ENCODE data around the gene SLC7A10. TPM values are rescaled to one million over a fixed set of nuclear protein-coding genes. Genes with fewer than 3 reads are reported as not detected.

The SLC7A10 gene
- total RNA-seq, 1 experiment from 2014 or later: 2.9 TPM

- no peak overlapping the region for H2BK15ac ChIP-seq (ENCODE audit: low read depth, low read length)
- no peaks in the 10 kb centered on the region for H3K79me1 ChIP-seq (ENCODE audit: insufficient read depth, low read depth, low read length, poor library complexity, severe bottlenecking)
- Mint-ChIP-seq H3K4me3 (no peak overlapping the region), H3K27me3 (ENCODE audit: low read depth) (no peaks in the 10 kb centered on the region; the same call in 1 of the 2 replicates), H3K4me1 (no peaks in the 10 kb centered on the region), H3K36me3 (ENCODE audit: insufficient read depth in 1 of 3, low read depth in 3 of 3) (0 out of 7 replicates have a peak, but pooled peaks cover 0 to 2% (median 0%) of the 10 kb centered on the region in 3 experiments), H3K9me3 (peaks cover 3 to 4% of the 10 kb centered on the region in 2 experiments; a peak in 3 of 5 replicates), H3K27ac (no peak overlapping the region)
- H2AFZ ChIP-seq (ENCODE audit: low read length): no peak overlapping the region
- no peak overlapping the region for H2BK20ac ChIP-seq (ENCODE audit: low read depth, low read length, poor library complexity, severe bottlenecking)
- H3K4me2 ChIP-seq (ENCODE audit: insufficient read depth, insufficient read length, low read length): no peak overlapping the region
- H3K14ac ChIP-seq (ENCODE audit: insufficient read depth, low read length): no peak overlapping the region
- no peak overlapping the region for H4K5ac ChIP-seq (ENCODE audit: insufficient read length, low read depth, low read length)
- no peak overlapping the region for H3K18ac ChIP-seq (ENCODE audit: insufficient read length, low read depth, low read length)
- no peak overlapping the region for H2BK5ac ChIP-seq (ENCODE audit: insufficient read length, low read length)
- no peak overlapping the region for H2AK5ac ChIP-seq (ENCODE audit: insufficient read length, low read length)
- no peak overlapping the region for H3K23ac ChIP-seq (ENCODE audit: insufficient read length, low read depth, low read length)
- no peaks in the 10 kb centered on the region for H3K9me3 ChIP-seq (ENCODE audit: control insufficient read depth, low read depth, low read length)
- H2BK120ac ChIP-seq (ENCODE audit: low read depth, low read length, poor library complexity, severe bottlenecking): no peak overlapping the region
- no peak overlapping the region for H2BK12ac ChIP-seq (ENCODE audit: insufficient read length, low read depth, low read length)
- no peaks in the 10 kb centered on the region for H3K79me2 ChIP-seq (ENCODE audit: insufficient read depth, low read length)
- no peak overlapping the region for H3K27ac ChIP-seq (ENCODE audit: insufficient read length, low read depth, low read length)
- no peak for DNase-seq
- no peaks in the 10 kb centered on the region for H3K4me1 ChIP-seq (ENCODE audit: insufficient read depth, low read length)
- H4K91ac ChIP-seq (ENCODE audit: insufficient read length, low read depth, low read length): no peak overlapping the region
- no peaks in the 10 kb centered on the region for H4K20me1 ChIP-seq (ENCODE audit: control insufficient read depth, insufficient read depth, insufficient read length)
- TF ChIP-seq, protein P1, sequence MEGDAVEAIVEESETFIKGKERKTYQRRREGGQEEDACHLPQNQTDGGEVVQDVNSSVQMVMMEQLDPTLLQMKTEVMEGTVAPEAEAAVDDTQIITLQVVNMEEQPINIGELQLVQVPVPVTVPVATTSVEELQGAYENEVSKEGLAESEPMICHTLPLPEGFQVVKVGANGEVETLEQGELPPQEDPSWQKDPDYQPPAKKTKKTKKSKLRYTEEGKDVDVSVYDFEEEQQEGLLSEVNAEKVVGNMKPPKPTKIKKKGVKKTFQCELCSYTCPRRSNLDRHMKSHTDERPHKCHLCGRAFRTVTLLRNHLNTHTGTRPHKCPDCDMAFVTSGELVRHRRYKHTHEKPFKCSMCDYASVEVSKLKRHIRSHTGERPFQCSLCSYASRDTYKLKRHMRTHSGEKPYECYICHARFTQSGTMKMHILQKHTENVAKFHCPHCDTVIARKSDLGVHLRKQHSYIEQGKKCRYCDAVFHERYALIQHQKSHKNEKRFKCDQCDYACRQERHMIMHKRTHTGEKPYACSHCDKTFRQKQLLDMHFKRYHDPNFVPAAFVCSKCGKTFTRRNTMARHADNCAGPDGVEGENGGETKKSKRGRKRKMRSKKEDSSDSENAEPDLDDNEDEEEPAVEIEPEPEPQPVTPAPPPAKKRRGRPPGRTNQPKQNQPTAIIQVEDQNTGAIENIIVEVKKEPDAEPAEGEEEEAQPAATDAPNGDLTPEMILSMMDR (conservative IDR thresholded peaks at IDR 0.05): no peak
- H4K8ac ChIP-seq (replicated peaks; ENCODE audit: insufficient read length, low read depth, low read length): no peak overlapping the region
- H3K23me2 ChIP-seq (ENCODE audit: insufficient read length, low read depth, low read length, poor library complexity, severe bottlenecking): no peaks in the 10 kb centered on the region
- H3K56ac ChIP-seq (ENCODE audit: insufficient read length, low read depth, low read length): no peak overlapping the region
- no CpG with 5 or more reads among the region's 4 CpGs for WGBS (ENCODE audit: extremely low coverage, insufficient read length, low lambda C conversion rate)
- no peak overlapping the region for H3K4ac ChIP-seq (ENCODE audit: low read depth, low read length)
- H3K9ac ChIP-seq (ENCODE audit: extremely low read depth, insufficient read length, low read length): no peak overlapping the region
- H3T11ph ChIP-seq (ENCODE audit: low read length): no peak overlapping the region
- H3K27me3 ChIP-seq (ENCODE audit: insufficient read depth, low read length): no peaks in the 10 kb centered on the region
These were observed 66.5 kb downstream of the SLC7A10 start for GRCh38 chr19:33159149-33159548.

Other genes starting within 250 kb of the SLC7A10 start
- 29.1 and 29.2 TPM in 2 replicates for gene RHPN2, start 161.0 kb downstream of the SLC7A10 start, total RNA-seq (2021)
- 11.7 and 12.2 TPM in 2 replicates for gene GPATCH1, start 144.7 kb downstream of the SLC7A10 start, total RNA-seq (2021)
- gene WDR88, start 93.7 kb downstream of the SLC7A10 start, total RNA-seq (2021): not detected in 2 replicates
- gene LRP3, start 31.5 kb downstream of the SLC7A10 start, total RNA-seq (2021): 29.2 and 34.4 TPM in 2 replicates
- 3.2 and 3.7 TPM in 2 replicates for gene CEBPA, start 76.7 kb upstream of the SLC7A10 start, total RNA-seq (2021)
- gene CEBPG, start 147.9 kb upstream of the SLC7A10 start, total RNA-seq (2021): 33.7 and 33.9 TPM in 2 replicates